Left kidney (tissue), 2 donors: ENCODE measurements around the gene STIM1. TPM values are rescaled to one million over a fixed set of nuclear protein-coding genes. Genes with fewer than 3 reads are reported as not detected.
"Not testable (repeated sequence)": the region's sequence is repeated elsewhere in the genome, so short reads cannot be mapped to it uniquely, and the experiment has no call there.

ENCODE experiments used
- DNase-seq: peaks from one replicate; pipeline ENCODE4 v3.0.0-alpha.2; 2013
- polyA plus RNA-seq: library from polyadenylated mRNA; unstranded; fragments of 120-200 nt; gene quantifications from one replicate; pipeline ENCODE4 v1.2.1, GENCODE V29; 2013; ENCODE audit not compliant: insufficient read length

Gene STIM1
- polyA plus RNA-seq, 1 donor = 37.1 TPM

DNA sequence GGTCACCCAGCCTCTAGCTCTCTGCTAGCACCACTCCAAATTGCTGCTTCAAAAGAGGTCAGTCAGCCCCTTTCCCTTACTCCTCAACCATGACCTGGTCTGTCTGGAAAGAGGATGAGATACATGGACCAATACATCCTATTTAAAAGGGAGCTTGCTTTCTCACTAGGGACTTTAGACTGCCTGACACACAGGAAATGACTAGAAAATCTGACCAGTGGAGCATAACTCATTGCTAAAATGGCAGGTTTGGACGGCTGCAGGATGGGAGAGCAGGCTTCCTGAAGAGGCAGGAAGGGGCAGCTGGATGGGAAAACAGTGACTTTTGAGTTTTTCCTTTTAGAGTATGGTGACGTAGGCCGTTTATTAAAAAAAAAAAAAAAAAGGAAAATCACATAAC is 25.3 kb downstream of the STIM1 start:
- no peak for DNase-seq

DNA sequence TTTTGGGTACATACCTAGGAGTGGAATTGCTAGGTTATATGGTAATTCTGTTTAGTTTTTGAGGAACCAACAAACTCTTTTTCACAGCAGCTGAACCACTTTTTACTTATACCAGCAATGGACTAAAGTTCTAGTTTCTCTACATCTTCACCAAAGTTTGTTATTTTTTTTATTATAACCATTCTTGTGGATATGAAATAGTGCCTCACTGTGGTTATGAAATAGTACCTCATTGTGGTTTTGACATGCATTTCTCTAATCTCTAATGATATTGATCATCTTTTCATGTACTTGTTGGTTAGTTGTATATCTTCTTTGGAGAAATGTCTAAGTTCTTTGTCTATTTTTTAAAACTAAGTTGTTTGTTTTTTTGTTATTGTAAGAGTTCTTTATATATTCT is 27.2 kb downstream of the STIM1 start:
- DNase-seq = no peak

DNA sequence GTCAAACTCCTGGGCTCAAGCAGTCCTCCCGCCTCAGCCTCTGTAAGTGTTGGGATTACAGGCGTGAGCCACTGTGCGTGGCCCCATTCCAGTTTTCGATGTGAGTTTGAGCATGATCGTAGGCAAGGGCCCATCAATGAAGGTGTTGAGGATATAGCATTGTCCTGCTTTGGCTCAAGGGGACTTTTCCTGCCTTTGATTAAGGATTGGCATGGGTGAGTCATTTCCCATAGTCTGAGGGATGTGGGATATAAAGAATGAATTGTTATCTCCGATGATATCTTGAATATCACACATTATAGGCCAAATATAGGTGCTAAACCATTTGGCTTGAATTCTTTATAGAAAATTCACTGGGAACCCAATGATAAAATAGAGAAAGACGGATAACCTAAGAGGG is 30.4 kb downstream of the STIM1 start:
- no peak for DNase-seq

DNA sequence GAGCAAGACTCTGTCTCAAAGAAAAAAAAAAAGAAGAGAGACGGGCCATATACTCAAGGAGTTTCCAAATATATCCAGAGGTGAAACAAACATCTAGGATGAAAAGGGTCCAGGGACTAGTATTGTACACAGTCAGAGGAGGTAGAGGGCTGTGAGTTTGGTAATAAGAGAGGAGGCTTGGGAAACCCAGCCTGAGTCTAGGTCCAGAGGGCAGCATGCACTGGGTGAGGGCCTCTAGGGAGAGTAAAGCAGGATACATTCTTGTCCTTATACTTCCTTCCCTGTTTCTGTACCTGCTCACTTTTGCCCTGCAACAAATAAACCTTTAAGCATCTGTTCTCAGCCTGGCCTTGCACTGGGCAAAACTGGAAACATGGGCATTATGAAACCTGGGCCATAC is 31.5 kb downstream of the STIM1 start:
- DNase-seq = no peak

DNA sequence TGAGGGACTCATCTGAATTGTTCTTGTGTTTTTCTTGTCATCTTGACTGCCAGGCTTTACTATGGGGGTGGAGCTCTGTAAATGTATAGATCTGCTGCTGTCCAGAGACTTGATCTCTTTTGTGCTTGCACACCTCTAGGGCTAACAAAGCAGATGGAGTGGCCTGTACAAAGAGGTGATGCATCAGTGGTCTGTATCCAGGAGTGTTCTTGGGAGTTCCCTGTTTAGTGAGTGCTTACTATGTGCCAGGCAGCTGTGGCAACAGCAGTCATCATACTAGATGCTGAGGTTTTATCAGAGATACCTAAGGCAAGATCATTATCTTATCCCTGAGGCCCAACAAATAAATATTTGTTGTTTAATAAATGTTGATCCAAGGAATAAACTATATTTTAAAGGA is 33.4 kb downstream of the STIM1 start:
- DNase-seq = no peak

DNA sequence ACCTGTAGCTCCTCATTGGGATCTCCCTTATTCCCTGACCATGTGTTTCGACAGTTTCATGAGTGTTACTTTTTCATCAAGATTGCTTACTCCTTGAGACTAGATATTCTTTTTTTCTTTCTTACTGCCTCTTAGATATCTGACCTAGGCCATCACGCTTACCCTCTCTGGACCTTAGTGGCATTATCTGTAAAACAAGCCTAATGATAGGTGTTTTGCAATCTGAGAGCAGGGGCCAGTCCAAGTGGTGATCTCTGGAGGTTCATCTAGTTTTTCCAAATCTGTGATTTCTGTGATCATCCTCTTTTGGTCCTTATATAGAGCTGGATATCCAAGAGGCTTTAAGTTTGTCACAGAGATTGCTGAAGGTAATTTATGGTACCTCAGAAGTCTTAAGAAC is 34.5 kb downstream of the STIM1 start:
- no peak for DNase-seq

DNA sequence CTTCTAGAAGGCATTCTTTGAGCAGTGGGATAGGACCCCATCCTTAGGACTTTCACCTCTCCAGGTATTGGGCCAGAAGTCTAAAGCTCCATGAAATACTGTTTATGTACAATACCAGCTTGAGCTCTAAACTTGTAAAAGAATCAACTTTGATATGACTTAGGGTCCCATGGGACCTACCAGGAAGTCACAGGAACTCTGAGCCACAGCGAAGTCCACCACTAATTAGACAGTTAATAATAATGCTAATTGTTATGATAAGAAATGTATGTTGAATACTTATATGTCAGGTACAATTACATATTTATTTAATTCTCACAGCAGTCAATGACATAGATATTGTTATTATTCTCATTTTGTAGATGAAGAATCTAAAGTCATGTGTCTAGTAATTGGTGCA is 35.3 kb downstream of the STIM1 start:
- DNase-seq = no peak

DNA sequence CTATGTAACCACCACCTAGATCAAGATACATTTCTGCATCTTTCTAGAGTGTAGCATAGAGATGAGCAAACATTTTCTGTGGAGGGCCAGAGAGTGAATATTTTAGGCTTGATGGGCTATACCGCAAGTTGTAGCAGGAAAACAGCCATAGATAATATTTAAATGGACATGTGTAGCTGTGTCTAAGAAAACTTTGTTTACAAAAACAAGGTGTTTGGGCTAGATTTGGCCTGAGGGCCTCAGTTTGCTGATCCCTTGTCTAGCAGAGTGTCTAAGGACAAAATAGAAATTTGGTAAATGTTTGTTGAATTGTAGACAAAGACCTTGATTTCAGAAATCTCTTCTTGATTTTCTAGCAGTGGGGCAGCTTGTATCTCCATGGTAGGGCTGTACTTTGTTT is 36.3 kb downstream of the STIM1 start:
- DNase-seq = no peak

DNA sequence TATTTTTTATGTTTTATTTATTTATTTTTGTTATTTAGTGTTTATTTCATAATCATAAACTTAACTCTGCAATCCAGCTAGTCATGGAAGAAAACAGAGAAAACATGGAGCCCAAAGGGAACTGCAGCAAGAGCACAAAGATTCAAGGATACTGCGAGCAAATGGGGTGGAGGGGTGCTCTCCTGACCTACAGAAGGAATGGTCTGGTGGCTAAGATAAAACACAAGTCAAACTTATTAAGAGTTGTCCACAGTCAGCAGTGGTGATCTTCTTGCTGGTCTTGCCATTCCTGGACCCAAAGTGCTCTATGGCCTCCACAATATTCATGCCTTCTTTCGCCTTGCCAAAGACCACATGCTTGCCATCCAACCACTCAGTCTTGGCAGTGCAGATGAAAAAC is 36.7 kb downstream of the STIM1 start:
- DNase-seq = no peak

DNA sequence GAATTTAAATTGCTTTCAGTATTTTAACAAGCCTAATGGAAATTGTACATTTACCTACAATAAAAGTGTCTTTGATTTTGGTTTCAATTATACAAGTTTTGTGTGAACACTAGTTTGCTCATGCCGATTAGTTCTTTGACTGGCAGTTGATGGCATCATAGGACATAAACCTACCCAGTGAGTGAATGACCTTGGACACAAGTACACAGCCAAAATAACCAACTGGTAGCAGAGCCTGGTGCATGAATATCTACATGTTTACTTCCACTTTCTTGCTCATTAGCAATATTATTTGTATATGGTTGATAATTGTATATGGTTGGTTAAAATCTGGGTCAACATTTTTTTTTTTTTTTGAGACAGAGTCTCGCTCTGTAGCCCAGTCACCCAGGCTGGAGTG is 37.8 kb downstream of the STIM1 start:
- DNase-seq = no peak

DNA sequence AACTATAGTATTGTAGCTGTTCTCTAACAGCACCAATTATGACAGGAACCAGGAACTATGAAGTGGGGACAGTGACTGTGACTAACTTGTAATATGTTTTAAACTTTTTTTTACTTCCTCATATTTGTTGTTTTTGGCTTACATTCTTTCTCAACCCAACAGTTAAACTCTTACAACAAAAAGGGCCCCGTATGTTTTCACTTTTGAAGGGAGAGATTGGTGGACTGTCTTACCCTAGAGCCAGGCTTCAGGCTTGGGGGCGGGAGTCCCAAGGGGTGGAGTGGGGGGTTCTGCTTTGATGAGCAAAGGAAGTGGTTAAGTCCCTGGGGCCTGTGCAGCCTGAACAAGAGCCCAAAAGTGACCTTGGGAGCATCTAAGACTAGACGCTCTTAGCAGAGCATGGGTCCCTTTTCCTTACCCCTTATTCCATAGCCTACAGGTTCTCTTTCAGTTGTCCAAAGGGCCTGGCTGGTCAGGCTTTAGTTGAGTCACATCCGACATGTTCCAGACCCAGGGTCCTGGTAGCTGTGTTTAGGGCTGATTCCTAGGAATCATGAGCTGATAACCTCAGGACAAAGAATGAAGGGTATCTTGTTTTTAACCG is 38.8 kb downstream of the STIM1 start:
- no peak for DNase-seq

DNA sequence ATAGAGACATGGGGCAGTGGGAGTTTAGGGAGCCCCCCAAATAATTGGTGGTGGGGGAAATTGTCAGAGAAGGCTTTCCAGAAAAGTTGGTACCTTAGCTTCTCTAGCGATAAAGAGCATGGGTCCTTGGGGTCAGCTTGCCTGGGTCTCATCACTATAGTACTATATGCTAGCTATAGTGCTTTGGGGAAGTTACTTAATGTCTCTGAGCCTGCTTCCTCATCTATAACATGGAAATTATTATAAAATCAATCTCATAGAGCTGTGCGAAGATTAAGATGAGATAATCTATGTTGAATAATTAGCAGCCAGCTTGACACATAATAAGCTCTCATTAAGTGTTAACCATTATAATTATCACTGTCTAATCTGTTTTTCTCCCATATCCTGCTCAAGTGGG is 41.2 kb downstream of the STIM1 start:
- no peak for DNase-seq

DNA sequence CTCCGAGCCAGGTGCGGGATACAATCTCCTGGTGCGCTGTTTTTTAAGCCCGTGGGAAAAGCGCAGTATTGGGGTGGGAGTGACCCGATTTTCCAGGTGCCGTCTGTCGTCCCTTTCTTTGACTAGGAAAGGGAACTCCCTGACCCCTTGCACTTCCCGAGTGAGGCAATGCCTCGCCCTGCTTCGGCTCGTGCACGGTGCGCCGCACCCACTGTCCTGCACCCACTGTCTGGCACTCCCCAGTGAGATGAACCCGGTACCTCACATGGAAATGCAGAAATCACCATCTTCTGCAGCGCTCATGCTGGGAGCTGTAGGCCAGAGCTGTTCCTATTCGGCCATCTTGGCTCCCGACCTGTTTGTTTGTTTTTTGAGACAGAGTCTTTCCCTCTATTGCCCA is 44.8 kb downstream of the STIM1 start:
- not testable (repeated sequence) for DNase-seq

DNA sequence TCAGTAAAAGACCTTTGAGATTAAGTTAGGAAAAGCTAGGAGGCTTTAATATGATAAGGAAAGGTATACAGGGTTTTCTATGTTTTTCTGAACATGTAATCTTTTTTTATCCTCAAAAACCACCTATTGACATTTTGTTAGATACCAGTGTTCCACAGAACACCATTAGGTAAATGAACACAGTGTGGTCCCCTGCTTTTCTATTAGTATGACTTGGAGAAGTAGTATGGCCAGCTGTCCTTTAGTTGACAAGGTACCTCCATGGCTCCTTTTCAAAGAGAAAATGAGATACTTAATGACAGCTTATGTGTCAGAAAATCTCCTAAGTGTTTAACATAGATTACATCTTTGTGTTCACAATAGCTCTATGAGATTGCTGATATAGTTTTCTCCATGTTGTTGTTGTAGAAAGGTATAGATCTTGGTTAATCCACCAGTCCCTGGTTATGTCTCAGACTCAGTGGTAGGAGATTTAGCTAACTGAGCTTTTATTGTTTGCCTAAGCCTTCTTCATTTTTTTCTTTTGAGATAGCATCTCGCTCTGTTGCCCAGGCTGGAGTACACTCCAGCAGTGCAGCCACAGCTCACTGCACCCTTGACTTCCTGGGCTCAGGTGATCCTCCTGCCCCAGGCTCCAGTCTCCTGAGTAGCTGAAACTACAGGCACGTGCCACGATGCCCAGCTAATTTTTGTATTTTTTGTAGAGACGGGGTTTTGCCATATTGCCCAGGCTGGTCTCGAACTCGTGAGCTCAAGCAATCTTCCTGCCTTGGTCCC is 46.0 kb downstream of the STIM1 start:
- no peak for DNase-seq

DNA sequence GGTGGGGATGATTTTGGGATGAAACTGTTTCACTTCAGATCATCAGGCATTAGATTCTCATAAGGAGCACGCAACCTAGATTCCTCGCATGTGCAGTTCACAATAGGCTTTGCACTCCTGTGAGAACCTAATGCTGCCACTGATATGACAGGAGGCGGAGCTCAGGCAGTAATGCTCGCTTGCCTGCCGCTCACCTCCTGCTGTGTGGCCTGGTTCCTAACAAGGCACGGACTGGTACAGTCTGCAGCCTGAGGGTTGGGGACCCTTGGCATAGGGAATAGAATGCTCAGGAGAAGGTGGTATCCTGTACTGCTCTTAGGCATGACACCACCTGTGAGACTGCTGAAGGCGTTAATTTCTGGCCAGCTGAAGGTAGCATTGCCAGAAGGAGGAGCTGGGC is 47.0 kb downstream of the STIM1 start:
- DNase-seq = no peak

DNA sequence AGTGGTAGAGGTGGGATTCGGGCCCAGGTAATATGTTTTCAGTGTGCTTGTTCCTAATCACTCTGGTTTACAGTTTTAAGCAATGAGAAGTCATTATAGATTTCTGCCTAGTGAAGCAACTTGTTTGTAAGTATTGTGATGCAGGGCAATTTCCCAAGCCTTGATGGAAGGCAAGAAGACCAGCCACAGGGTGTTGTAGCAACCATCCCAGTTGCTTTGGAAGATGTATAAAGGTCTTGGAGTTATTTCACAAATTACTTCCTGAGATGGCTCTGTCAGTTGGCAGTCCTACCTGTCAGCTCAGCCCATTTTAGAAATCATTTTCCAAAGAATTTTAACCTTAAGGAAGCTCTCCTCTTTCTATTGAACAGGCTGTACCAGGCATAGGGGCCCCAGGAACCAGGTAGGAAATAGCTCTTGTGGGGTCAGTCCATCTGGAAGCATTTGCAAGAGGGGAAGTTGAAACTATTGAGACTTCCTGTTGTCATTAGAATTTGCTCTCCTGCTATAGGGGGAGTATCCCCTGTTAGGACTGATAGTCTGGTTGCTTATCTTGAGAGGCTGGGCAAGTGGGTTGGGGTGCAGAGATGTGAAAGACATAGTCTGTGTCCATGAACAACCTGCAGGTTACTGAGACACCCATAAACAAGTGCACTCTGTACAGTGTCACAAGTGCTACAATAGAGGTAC is 47.9 kb downstream of the STIM1 start:
- DNase-seq = no peak

DNA sequence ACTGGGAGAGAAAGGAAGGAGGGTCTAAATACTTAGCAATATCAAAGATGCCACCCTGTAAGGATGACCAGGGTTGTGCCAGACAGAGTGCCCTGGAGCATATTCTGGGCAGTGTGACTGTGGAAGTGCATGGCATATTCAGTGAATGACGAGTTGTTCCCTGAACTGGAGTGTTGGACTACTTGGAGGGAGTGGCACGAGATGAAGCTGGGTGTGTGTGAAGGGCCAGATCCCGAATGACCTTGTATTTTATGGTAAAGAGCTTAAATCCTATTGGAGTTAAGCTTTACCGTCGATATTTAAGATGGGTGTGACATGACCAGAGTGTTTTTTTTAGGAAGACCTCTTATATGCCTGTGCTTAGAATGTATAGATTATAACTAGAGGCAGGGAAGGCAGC is 48.8 kb downstream of the STIM1 start:
- no peak for DNase-seq

DNA sequence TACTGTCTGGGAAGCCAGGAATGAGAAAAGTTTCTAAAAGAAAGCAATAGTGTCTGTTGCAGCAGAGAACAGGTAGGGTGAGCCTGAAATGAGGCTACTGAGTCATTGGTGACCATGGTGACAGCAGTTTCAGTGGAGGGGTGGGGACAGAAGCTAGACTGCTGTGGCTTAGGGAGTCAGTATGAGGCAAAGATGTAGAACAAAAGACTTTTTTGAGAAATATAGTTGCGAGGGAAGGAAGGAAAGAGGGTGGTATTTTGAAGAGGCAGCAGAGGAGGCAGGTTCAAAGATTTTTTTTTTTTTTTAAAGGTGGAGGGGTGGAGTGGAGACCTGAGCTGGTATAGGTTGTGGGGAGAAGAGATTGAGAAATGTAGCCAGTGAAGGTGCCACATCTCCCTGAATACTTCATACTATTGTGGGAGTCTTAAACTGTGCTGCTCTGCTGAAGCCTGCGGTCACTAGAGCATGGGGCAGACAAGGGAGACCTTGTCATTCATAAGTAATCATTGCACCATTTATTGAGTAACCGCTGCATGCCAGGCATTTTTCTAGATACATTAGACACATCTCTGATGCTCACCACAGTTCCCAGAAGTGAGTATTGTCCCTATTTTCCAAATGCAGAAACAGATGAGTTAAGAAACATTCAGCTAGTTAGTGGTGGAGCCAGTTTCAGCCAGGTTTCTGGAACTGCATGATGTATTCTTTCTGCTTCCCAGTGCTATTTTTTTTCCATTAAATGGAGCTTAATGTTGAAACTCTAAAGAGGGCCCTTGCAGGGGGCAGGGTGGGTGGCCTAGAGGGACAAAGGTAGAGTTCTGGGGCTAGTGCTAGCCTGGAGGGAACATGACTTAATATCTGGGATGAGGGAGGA is 49.9 kb downstream of the STIM1 start:
- DNase-seq = no peak

DNA sequence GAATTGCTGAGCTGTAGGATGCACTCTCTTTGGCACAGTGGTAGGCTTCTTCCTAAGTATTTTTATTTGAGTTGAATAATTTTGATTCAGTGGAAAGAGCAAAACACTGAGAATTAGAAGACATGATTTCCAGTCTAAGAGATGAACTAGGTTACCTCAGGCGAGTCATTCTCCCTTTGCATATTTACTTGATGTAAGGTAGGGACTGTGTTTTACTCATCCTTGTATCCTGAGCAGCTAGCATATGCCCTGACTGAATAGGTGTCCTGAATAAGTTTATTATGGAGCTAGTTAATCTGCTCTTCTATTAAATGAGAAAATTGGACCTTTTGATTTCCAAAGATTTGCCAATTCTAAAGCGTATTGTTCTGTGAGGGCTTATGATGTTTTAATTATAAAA is 50.7 kb downstream of the STIM1 start:
- DNase-seq = no peak

DNA sequence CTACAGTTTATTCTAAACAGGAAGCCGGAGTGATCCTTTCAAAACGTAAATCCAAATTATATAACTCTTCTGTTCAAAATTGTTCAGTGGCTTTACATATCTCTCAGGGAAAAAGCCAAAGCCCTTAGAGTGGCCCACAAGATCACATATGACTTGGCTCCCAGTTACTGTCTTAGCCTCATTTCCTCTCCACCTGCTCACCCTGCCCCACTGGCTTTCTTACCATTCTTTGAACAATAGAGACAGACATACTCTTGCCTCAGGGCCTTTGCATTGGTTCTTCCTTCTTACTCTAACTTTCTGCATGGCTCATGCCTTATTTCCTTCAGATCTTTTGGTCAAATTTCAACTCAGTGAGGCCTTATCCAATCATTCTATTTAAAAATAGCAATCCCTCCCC is 52.1 kb downstream of the STIM1 start:
- no peak for DNase-seq

DNA sequence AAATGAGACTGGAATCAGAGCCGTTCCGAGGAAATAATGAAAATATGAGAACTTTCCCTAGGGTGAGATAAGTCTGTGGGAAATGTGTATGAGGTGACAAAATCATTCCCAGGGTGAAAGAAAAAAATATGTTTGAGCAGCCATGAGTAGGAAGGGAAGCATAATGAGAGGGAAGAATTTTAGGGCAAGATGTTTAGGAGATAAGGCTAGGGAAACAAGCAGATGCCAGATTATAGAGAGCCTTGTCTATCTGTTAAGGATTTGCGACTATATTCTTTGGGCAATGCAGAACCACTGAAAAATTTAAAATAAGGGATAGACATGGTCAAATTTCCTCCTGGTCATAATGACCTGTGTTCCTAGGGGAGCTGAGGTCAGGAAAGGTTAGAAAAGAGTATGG is 54.4 kb downstream of the STIM1 start:
- no peak for DNase-seq

DNA sequence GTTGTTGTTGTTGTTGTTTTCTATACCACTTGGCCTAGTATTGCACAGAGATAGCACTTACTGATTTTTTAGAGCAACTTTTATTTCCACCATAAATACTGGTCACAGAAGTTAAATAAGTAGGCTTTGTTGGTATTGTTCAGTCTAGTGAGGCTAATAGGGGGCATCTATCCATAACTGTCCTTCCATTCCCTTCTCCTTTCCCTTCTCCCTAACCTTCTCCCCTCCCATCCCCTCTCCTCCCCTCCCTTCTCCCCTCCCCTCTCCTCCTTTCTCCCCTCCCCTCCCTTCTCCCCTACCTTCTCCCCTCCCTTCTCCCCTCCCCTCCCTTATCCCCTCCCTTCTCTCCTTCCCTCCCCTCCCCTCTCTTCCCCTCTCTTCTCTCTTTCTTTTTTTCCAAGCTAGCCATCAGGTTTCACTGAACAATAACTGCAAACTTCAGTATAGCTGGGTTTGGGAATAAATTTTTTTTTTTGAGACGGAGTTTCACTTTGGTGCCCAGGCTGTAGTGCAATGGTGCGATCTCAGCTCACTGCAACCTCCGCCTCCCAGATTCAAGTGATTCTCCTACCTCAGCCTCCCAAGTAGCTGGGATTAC is 56.5 kb downstream of the STIM1 start:
- no peak for DNase-seq
